GM12872 (cell line): ENCODE results near the gene KIDINS220.

Experiments used
- TF ChIP-seq, protein P1 (sequence below): IDR thresholded peaks from 3 replicates; pipeline ENCODE4 v1.5.1; 2011; ENCODE audit warnings: low read depth, mild to moderate bottlenecking, low read length, moderate library complexity; ENCODE audit not compliant: insufficient read depth

The KIDINS220 gene

DNA sequence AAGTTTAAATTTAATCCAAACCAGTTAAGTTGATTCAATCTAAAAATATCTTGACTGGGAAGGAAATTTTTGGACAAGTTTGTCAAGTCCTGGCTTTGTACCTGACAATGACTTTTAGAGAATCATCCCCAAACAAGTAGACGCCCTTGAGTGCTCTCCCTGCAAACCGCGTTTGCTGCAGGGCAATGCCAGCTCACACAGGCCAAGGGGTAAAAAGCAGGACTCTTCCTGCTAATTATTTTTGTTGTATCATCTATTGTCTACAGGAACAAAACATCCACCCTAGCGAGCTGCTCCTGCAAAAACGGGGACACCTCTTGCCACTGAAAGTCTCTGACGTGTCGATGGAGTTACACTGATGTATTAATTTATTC is 144.6 kb downstream of the KIDINS220 start:
- TF ChIP-seq, protein P1, sequence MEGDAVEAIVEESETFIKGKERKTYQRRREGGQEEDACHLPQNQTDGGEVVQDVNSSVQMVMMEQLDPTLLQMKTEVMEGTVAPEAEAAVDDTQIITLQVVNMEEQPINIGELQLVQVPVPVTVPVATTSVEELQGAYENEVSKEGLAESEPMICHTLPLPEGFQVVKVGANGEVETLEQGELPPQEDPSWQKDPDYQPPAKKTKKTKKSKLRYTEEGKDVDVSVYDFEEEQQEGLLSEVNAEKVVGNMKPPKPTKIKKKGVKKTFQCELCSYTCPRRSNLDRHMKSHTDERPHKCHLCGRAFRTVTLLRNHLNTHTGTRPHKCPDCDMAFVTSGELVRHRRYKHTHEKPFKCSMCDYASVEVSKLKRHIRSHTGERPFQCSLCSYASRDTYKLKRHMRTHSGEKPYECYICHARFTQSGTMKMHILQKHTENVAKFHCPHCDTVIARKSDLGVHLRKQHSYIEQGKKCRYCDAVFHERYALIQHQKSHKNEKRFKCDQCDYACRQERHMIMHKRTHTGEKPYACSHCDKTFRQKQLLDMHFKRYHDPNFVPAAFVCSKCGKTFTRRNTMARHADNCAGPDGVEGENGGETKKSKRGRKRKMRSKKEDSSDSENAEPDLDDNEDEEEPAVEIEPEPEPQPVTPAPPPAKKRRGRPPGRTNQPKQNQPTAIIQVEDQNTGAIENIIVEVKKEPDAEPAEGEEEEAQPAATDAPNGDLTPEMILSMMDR, result no peak

DNA sequence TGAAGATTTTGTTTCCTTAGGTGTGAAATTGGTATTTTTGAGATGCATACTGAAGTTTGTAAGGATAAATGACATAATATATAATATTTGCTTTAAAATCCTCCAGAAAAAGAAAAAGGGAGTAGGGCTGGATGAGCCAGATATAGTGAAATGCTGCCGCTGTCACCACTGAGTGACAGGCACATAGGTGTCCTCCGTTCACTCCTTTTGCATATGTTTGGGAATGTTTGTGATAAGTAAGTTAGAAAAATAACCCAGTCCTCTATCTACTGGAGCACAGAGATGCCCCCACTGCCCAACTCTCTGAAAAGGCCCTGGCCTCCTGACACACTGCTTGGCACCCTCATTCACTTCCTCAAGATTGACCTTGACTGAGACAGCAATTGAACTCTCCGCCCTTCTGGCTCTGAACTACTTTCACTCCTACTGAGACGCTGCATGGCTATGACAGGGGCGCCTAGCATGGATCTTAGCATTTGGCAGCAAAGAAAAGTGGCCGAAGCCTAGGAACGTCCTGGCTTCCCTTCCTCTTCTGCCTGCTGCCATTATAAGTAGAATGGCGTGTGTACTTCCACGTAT is 145.5 kb downstream of the KIDINS220 start:
- TF ChIP-seq, protein P1, result no peak

DNA sequence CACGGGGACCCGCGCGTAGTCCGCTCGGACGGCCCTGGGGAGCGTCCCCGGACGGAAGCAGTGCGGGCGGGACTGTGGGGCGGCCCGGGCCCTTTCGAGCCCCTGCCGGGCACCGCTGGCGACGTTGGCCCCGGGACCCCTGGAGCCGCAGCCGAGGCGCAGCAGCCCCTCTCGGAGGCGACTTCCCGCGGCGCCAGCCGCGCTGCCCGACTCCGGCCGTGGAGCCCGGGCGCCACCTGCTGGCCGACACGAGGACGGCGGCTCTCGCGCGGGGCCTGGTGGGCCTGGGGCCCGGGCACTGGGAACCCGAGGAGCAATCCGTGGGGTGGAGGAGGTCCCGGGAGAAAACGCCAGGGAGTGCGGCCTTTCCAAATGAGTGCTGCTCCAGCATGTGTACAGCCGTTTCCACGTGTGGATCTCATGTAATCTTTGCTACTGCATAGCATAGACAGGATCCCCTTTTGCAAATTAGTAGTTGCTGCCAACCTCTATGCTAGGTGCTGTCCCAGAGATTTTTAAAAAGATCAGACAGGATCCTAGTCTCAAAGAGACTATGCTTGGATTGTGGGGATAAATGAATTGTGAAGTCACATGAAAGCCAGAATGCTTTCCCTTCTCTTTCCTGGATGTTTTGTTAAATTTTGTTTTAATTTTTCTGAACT is 151.6 kb downstream of the KIDINS220 start:
- TF ChIP-seq, protein P1, result peak; percentile 86

DNA sequence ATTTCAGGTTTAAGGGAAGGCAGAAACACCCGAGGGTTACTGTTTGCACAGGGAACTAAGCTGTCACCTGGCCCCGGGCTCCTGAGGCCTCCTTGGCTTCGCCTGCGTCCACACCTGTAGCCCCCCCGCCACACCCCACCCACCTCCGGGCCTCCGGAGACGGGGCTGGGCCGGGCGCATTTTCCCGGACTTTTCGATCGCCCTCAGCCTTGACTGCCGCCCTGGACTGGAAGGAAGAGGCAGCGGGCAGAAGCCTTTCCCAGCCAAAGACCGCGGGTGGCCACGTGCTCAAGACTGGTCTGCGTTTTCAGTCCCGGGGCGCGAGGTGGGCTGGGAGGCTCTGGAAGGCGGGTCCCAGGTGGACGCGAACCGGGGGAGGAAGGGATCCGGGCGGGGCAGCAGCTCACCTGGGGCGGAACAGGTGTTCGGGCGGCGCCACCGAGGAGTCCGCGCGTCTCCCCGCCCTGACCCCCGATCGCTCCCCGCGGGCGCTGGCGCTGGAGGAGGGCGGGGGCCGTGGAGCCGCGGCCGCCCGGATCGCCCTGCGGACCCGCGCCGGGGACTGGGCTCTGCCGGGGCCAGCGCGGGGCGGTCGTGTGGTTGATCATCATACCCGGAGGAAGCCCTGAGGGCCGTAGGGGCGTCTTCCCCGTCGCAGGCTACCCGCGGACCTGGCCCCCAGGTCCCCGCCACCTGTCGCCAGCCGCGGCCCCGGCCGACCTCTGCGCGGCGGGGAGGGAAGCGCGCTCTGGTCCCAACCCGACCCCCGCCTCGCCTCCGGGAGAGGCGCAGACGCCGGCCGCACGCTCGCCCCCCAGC is 152.3 kb downstream of the KIDINS220 start:
- TF ChIP-seq, protein P1, result no peak

- TF ChIP-seq, protein P1, result no peak
Measured at GRCh38 chr2:8684540-8684877, 152.9 kb downstream of the KIDINS220 start.

DNA sequence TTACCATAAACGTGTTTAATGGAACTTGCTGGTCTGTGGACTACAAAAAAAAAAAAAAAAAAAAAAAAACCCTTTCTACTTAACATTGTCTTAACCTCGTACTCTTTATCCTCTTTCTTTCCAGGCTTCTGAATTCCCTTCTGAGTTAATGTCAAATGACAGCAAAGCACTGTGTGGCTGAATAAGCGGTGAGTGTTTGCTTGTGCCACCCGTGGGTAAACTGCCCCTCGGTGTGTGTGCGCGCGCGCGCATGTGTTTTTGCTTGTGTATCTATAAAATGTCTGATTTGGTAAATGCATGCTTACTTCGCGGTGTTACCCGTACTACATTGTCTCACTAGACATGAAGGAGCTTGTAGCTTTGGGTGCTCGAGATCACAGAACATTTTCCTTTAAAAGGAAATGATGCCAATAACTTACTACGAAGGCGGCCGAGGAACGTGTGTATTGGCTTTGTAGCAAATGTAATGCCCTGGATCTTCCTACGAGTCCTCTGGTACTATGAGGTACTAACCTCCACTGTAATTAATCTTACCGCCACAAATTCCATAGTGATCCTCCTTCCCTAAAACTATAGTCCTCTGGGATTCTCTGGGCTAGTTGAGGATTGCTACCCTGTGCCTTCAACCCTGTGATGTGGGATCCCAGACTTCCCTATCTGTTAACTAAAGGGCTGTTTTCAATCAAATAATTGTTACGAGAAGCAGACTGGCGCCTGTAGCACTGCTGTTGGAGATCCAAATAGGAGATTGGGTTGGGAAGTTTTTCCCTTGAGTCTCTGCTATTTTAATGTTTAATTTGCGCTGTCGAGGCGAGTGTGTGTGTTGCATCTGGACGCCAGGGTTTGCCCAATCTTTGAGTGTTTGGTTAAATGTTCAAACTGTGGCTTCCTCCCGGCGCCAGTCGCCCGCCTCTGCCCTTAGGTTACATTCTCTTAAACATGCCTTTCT is 154.4 kb downstream of the KIDINS220 start:
- TF ChIP-seq, protein P1, result no peak
